Liver (tissue), 9 donors: ENCODE data around the gene TAS2R31. TPM values are rescaled to one million over a fixed set of nuclear protein-coding genes. Genes with fewer than 3 reads are reported as not detected.

ENCODE experiments used
- DNase-seq: peaks from one replicate; pipeline ENCODE4 v3.0.0-alpha.2; 2017; ENCODE audit warnings: low spot score
- H3K27ac ChIP-seq, 2 donors: one replicate each; pipeline ENCODE4 v1.7.0; 2013; ENCODE audit warnings: inconsistent platforms in 2 of 2, low read length in 2 of 2, control low read depth in 1 of 2, low read depth in 1 of 2, mild to moderate bottlenecking in 1 of 2
- H3K27me3 ChIP-seq, 4 donors: one replicate each; pipeline versions ENCODE4 v1.6.1 to v1.7.0; 2013; ENCODE audit warnings: low read length in 3 of 4, inconsistent platforms in 1 of 4, mild to moderate bottlenecking in 1 of 4, moderate library complexity in 1 of 4; ENCODE audit not compliant: control insufficient read depth in 4 of 4, insufficient read depth in 4 of 4
- H3K36me3 ChIP-seq, 4 donors: one replicate each; pipeline versions ENCODE4 v1.6.1 to v1.7.0; 2013; ENCODE audit warnings: low read length in 3 of 4, mild to moderate bottlenecking in 3 of 4, low read depth in 1 of 4, moderate library complexity in 1 of 4; ENCODE audit not compliant: control insufficient read depth in 4 of 4, insufficient read depth in 3 of 4
- H3K4me1 ChIP-seq, 4 donors: one replicate each; pipeline versions ENCODE4 v1.6.1 to v1.7.0; 2013; ENCODE audit warnings: low read length in 3 of 4, mild to moderate bottlenecking in 3 of 4, moderate library complexity in 1 of 4; ENCODE audit not compliant: control insufficient read depth in 4 of 4, insufficient read depth in 4 of 4
- H3K4me3 ChIP-seq, 3 donors: one replicate each; pipeline versions ENCODE4 v1.6.1 to v1.7.0; 2013; ENCODE audit warnings: low read length in 3 of 3, control low read depth in 1 of 3, low read depth in 1 of 3, mild to moderate bottlenecking in 1 of 3
- H3K9ac ChIP-seq, 2 donors: one replicate each; pipeline ENCODE4 v1.7.0; 2013; ENCODE audit warnings: low read length in 2 of 2, mild to moderate bottlenecking in 2 of 2, moderate library complexity in 2 of 2, control low read depth in 1 of 2, low read depth in 1 of 2
- H3K9me3 ChIP-seq, 4 donors: one replicate each; pipeline versions ENCODE4 v1.6.1 to v1.7.0; 2013; ENCODE audit warnings: low read length in 3 of 4; ENCODE audit not compliant: control insufficient read depth in 4 of 4
- EGR1 ChIP-seq, 2 donors: IDR thresholded peaks; 2 replicates each; pipeline ENCODE4 v1.6.1; 2016 to 2018; ENCODE audit warnings: antibody characterized with exemption in 2 of 2, low read depth in 2 of 2
- FOXA1 ChIP-seq: IDR thresholded peaks from 2 replicates; pipeline ENCODE4 v1.6.1; 2016; ENCODE audit warnings: antibody characterized with exemption
- FOXA2 ChIP-seq: IDR thresholded peaks from 2 replicates; pipeline ENCODE4 v1.6.1; 2016; ENCODE audit warnings: antibody characterized with exemption
- GABPA ChIP-seq, 2 donors: IDR thresholded peaks in 1 of 2; conservative IDR thresholded peaks in 1 of 2; 2 replicates each; pipeline ENCODE4 v1.6.1; 2016; ENCODE audit warnings: antibody characterized with exemption in 2 of 2, mild to moderate bottlenecking in 1 of 2, moderate library complexity in 1 of 2
- HNF4A ChIP-seq, 2 donors: conservative IDR thresholded peaks; 2 replicates each; pipeline ENCODE4 v1.6.1; 2016; ENCODE audit warnings: antibody characterized with exemption in 2 of 2, mild to moderate bottlenecking in 2 of 2
- HNF4G ChIP-seq: IDR thresholded peaks from 2 replicates; pipeline ENCODE4 v1.6.1; 2016; ENCODE audit warnings: antibody characterized with exemption
- JUND ChIP-seq, 2 donors: IDR thresholded peaks; 2 replicates each; pipeline ENCODE4 v1.6.1; 2016; ENCODE audit warnings: antibody characterized with exemption in 2 of 2
- MAX ChIP-seq: IDR thresholded peaks from 2 replicates; pipeline ENCODE4 v1.6.1; 2016; ENCODE audit warnings: antibody characterized with exemption
- NR2F2 ChIP-seq: IDR thresholded peaks from 2 replicates; pipeline ENCODE4 v1.6.1; 2016; ENCODE audit warnings: antibody characterized with exemption
- RAD21 ChIP-seq, 2 donors: IDR thresholded peaks; 2 replicates each; pipeline ENCODE4 v1.6.1; 2016; ENCODE audit warnings: antibody characterized with exemption in 2 of 2, mild to moderate bottlenecking in 2 of 2
- RXRA ChIP-seq, 2 donors: IDR thresholded peaks; 2 replicates each; pipeline ENCODE4 v1.6.1; 2017 to 2018; ENCODE audit warnings: antibody characterized with exemption in 2 of 2, mild to moderate bottlenecking in 1 of 2
- SP1 ChIP-seq: IDR thresholded peaks from 2 replicates; pipeline ENCODE4 v1.6.1; 2018; ENCODE audit warnings: antibody characterized with exemption, mild to moderate bottlenecking
- TAF1 ChIP-seq: conservative IDR thresholded peaks from 2 replicates; pipeline ENCODE4 v1.6.1; 2016; ENCODE audit warnings: antibody characterized with exemption, mild to moderate bottlenecking
- YY1 ChIP-seq: IDR thresholded peaks from 2 replicates; pipeline ENCODE4 v1.6.1; 2016; ENCODE audit warnings: antibody characterized with exemption, mild to moderate bottlenecking
- WGBS: extraction: QIAGEN DNeasy Blood & Tissue Kit; methylation state at CpG from one replicate; pipeline ENCODE4 v1.1.7; 2013; 5-methylcytosine and 5-hydroxymethylcytosine counted together
- polyA plus RNA-seq, 2 donors: library from polyadenylated mRNA; stranded (reverse) in 1 of 2; unstranded in 1 of 2; fragments of 200-250 nt in 1 of 2; fragments of >200 nt in 1 of 2; fragmentation: Nextera tagmentation in 1 of 2; extraction: Ambion mirVana in 1 of 2; gene quantifications; one replicate each; pipeline versions ENCODE4 v1.2.1 to v1.2.3, GENCODE V29; 2013 to 2015
- total RNA-seq, 2 donors: library from RNA; depleted of rRNA; stranded (reverse); fragments of >200 nt; gene quantifications; one replicate each; pipeline ENCODE4 v1.2.3, GENCODE V29; 2014
- TF ChIP-seq, protein P1 (sequence below): IDR thresholded peaks from 2 replicates; pipeline ENCODE4 v1.6.1; 2016; ENCODE audit warnings: antibody characterized with exemption
- TF ChIP-seq, protein P2 (sequence below): IDR thresholded peaks from 2 replicates; pipeline ENCODE4 v1.6.1; 2016; ENCODE audit warnings: antibody characterized with exemption, mild to moderate bottlenecking
- TF ChIP-seq, protein P3 (sequence below): IDR thresholded peaks from 2 replicates; pipeline ENCODE4 v1.6.1; 2016; ENCODE audit warnings: antibody characterized with exemption
- donor health status: healthy.
- donor health status: healthy.
- donor health status: healthy.
- donor health status: healthy.
- donor health status: healthy.

TAS2R31 gene
- total and polyA plus RNA-seq, 4 donors = 0.99 to 7.4 (median 1.3) TPM; not detected in 1

- Histone ChIP-seq H3K4me3 (no peak within 1 kb of the TSS), H3K4me1 (no peaks in the 10 kb centered on the region), H3K27ac (no peak within 1 kb of the TSS), H3K9me3 (no peaks in the 10 kb centered on the region), H3K36me3 (peaks cover 0 to 3% (median 1%) of the 10 kb centered on the region in 4 donors), H3K9ac (no peak within 1 kb of the TSS), H3K27me3 (no peaks in the 10 kb centered on the region)
- TF ChIP-seq HNF4G (no peak), RAD21 (IDR thresholded peaks at IDR 0.05) (no peak)
- no peak for DNase-seq
Measured at GRCh38 chr12:10998204-10998603, 33.0 kb downstream of the TAS2R31 start, which contains the start of gene TAS2R20. Gene TAS2R20 (minus strand): TSS chr12:10998304. CDS start chr12:10997875, 429 bp downstream.

DNA sequence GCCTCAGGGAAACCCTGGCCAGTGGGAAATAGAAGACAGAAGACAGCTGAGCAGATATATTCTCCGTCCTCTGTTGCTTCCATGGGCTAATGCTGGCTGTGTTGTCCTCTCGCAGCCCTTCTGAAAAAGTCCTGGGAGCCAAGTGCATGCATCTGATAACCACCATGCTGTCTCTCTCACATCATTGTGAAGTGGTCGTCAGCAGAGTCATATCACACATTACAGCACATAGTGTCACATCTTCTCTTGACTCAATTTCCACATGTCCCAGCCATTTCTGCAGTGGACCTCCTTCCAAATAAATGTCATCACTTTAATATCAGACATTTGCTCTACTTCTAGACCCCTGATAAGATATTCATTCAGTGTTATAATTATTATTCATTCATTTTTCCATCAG is 36.9 kb downstream of the TAS2R31 start:
- Histone ChIP-seq H3K36me3 (peaks cover 0 to 6% (median 3%) of the 10 kb centered on the region in 4 donors), H3K4me1 (no peaks in the 10 kb centered on the region), H3K9ac (no peak overlapping the region), H3K27me3 (no peaks in the 10 kb centered on the region), H3K4me3 (no peak overlapping the region), H3K9me3 (peaks cover 0 to 5% (median 0%) of the 10 kb centered on the region in 4 donors), H3K27ac (no peak overlapping the region)
- 98% methylated on average over 3 of the region's 3 CpGs for WGBS
- TF ChIP-seq EGR1 (IDR thresholded peaks at IDR 0.05; ENCODE audit: low read depth in 2 of 2) = no peak
- DNase-seq = no peak

DNA sequence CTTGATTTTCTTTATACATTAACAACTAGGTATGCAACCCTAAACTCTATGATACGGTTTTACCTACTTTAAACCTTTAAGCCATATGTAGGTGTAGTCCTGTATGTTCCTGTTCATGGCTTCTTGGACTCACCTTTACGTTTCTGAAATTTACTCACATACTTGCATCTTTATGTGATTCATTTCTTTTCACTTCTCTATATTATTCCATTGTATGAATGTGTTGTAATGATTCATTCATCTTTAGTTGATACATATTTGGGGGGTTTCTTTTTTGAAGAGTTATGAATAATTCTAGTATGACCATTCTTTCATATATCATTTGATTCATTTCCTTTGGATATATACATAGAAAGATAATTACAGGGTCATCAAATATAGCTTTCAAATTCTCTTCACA is 42.1 kb downstream of the TAS2R31 start:
- no peak for TF ChIP-seq MAX
- TF ChIP-seq EGR1 (IDR thresholded peaks at IDR 0.05; ENCODE audit: low read depth in 2 of 2) = no peak
- TF ChIP-seq FOXA1 = no peak
- 97% methylated on average over 2 of the region's 2 CpGs for WGBS
- Histone ChIP-seq H3K9me3 (peaks cover 0 to 5% (median 0%) of the 10 kb centered on the region in 4 donors), H3K27me3 (no peaks in the 10 kb centered on the region), H3K4me1 (no peaks in the 10 kb centered on the region), H3K36me3 (peaks cover 0 to 6% (median 2%) of the 10 kb centered on the region in 4 donors), H3K27ac (no peak overlapping the region), H3K9ac (no peak overlapping the region), H3K4me3 (no peak overlapping the region)
- no peak for DNase-seq

- no peak within 1 kb of the TSS for H3K4me3 ChIP-seq
- H3K27ac ChIP-seq = no peak within 1 kb of the TSS
- H3K36me3 ChIP-seq = peaks cover 0 to 6% (median 0%) of the 10 kb centered on the region in 4 donors
- H3K9ac ChIP-seq = no peak within 1 kb of the TSS
- no peak for DNase-seq
- peaks cover 0 to 5% (median 0%) of the 10 kb centered on the region in 4 donors for H3K9me3 ChIP-seq
- 49% methylated on average over 2 of the region's 2 CpGs for WGBS
- H3K4me1 ChIP-seq = no peaks in the 10 kb centered on the region
- H3K27me3 ChIP-seq = no peaks in the 10 kb centered on the region
- TF ChIP-seq EGR1 (IDR thresholded peaks at IDR 0.05; ENCODE audit: low read depth in 2 of 2) (no peak), RAD21 (IDR thresholded peaks at IDR 0.05) (no peak), SP1 (no peak), HNF4G (no peak), YY1 (no peak), RXRA (IDR thresholded peaks at IDR 0.05) (no peak), GABPA (IDR thresholded peaks at IDR 0.05 in 1 of 2, conservative IDR thresholded peaks at IDR 0.05 in 1 of 2) (no peak), MAX (no peak), NR2F2 (no peak), TAF1 (no peak), JUND (IDR thresholded peaks at IDR 0.05) (no peak), FOXA2 (no peak), HNF4A (conservative IDR thresholded peaks at IDR 0.05) (no peak), FOXA1 (no peak)
- TF ChIP-seq, protein P1, sequence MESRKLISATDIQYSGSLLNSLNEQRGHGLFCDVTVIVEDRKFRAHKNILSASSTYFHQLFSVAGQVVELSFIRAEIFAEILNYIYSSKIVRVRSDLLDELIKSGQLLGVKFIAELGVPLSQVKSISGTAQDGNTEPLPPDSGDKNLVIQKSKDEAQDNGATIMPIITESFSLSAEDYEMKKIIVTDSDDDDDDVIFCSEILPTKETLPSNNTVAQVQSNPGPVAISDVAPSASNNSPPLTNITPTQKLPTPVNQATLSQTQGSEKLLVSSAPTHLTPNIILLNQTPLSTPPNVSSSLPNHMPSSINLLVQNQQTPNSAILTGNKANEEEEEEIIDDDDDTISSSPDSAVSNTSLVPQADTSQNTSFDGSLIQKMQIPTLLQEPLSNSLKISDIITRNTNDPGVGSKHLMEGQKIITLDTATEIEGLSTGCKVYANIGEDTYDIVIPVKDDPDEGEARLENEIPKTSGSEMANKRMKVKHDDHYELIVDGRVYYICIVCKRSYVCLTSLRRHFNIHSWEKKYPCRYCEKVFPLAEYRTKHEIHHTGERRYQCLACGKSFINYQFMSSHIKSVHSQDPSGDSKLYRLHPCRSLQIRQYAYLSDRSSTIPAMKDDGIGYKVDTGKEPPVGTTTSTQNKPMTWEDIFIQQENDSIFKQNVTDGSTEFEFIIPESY = no peak
- TF ChIP-seq, protein P2, sequence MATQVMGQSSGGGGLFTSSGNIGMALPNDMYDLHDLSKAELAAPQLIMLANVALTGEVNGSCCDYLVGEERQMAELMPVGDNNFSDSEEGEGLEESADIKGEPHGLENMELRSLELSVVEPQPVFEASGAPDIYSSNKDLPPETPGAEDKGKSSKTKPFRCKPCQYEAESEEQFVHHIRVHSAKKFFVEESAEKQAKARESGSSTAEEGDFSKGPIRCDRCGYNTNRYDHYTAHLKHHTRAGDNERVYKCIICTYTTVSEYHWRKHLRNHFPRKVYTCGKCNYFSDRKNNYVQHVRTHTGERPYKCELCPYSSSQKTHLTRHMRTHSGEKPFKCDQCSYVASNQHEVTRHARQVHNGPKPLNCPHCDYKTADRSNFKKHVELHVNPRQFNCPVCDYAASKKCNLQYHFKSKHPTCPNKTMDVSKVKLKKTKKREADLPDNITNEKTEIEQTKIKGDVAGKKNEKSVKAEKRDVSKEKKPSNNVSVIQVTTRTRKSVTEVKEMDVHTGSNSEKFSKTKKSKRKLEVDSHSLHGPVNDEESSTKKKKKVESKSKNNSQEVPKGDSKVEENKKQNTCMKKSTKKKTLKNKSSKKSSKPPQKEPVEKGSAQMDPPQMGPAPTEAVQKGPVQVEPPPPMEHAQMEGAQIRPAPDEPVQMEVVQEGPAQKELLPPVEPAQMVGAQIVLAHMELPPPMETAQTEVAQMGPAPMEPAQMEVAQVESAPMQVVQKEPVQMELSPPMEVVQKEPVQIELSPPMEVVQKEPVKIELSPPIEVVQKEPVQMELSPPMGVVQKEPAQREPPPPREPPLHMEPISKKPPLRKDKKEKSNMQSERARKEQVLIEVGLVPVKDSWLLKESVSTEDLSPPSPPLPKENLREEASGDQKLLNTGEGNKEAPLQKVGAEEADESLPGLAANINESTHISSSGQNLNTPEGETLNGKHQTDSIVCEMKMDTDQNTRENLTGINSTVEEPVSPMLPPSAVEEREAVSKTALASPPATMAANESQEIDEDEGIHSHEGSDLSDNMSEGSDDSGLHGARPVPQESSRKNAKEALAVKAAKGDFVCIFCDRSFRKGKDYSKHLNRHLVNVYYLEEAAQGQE = no peak
- TF ChIP-seq, protein P3, sequence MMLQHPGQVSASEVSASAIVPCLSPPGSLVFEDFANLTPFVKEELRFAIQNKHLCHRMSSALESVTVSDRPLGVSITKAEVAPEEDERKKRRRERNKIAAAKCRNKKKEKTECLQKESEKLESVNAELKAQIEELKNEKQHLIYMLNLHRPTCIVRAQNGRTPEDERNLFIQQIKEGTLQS = no peak
Measured at GRCh38 chr12:10986812-10987211, 44.4 kb downstream of the TAS2R31 start, which contains the start of gene TAS2R50. Gene TAS2R50 (minus strand): TSS chr12:10986912. CDS start chr12:10986860, 52 bp downstream.
